ENCODE measurements around the gene AP1G1. TPM values are rescaled to one million over a fixed set of nuclear protein-coding genes. Genes with fewer than 3 reads are reported as not detected.
A peak's percentile ranks its signal among the peaks of the same experiment; 100 is the strongest.
"Not testable (repeated sequence)": the region's sequence is repeated elsewhere in the genome, so short reads cannot be mapped to it uniquely, and the experiment has no call there.

AP1G1 gene
- total and polyA plus RNA-seq, 4 experiments from 2014 or later = 7.6 to 103 (median 57.0) TPM

DNA sequence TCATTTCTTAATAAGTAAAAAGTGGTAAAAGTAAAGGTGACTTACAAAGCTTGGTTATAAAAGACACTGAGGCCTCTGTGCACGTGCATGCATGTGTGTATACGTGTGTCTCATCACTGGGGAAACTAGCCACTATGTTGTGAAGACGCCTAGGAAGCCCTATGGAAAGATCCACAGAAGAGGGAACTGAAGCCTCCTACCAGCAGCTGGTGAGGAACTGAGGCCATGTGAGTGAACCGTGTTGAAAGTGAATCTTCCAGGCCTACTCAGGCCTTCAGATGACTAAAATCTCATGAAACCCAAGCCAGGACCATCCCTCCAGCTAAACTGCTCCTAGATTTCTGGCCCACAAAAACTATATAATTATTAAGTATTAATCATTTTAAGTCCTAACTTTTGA is 107.8 kb downstream of the AP1G1 start:
- Mint-ChIP-seq H3K4me3 (no peak overlapping the region), H3K27ac (no peak overlapping the region), H3K9me3 (no peaks in the 10 kb centered on the region), H3K36me3 (peaks cover 20 to 36% of the 10 kb centered on the region in 2 donors), H3K27me3 (no peaks in the 10 kb centered on the region), H3K4me1 (peaks cover 0 to 8% (median 2%) of the 10 kb centered on the region in 4 donors)
- Histone ChIP-seq H3K27me3 (ENCODE audit: insufficient read depth, low read length) (no peaks in the 10 kb centered on the region), H3K36me3 (ENCODE audit: insufficient read depth, low read length) (no peaks in the 10 kb centered on the region), H3K27ac (ENCODE audit: low read depth, low read length) (no peak overlapping the region), H3K4me1 (ENCODE audit: insufficient read depth, low read length) (no peaks in the 10 kb centered on the region), H3K4me3 (ENCODE audit: low read length in 2 of 2) (no peak overlapping the region), H3K9me3 (ENCODE audit: control insufficient read depth in 1 of 2, low read length in 2 of 2) (no peaks in the 10 kb centered on the region)
- DNase-seq = no peak
- CTCF ChIA-PET (ENCODE audit: partially characterized antibody) = interaction anchor here (0.8 kb wide), 1 partner anchor 90 kb away, joined by 3 read pairs; no protein-coding TSS in a partner anchor
- intact Hi-C loops (cut with micrococcal nuclease) = no loop called here
- POLR2A ChIA-PET (ENCODE audit: partially characterized antibody) = no interaction called here

GRCh38 chr16:71698491-71698890 is 110.1 kb downstream of the AP1G1 start:
- Mint-ChIP-seq H3K4me1 (peaks cover 0 to 5% (median 2%) of the 10 kb centered on the region in 4 donors), H3K27me3 (no peaks in the 10 kb centered on the region), H3K4me3 (no peak overlapping the region), H3K27ac (no peak overlapping the region), H3K36me3 (peaks cover 20 to 36% of the 10 kb centered on the region in 2 donors), H3K9me3 (no peaks in the 10 kb centered on the region)
- no peaks in the 10 kb centered on the region for H3K36me3 ChIP-seq (ENCODE audit: insufficient read depth, low read length)
- intact Hi-C loops (cut with micrococcal nuclease) = no loop called here
- H3K27ac ChIP-seq (ENCODE audit: low read depth, low read length) = no peak overlapping the region
- POLR2A ChIA-PET (ENCODE audit: partially characterized antibody) = no interaction called here
- CTCF ChIA-PET (ENCODE audit: partially characterized antibody) = interaction anchor here (1.0 to 1.1 kb wide), 2 partner anchors 88 to 133 kb away, joined by 3 to 5 read pairs; no protein-coding TSS in a partner anchor
- no peak for DNase-seq
- H3K9me3 ChIP-seq (ENCODE audit: control insufficient read depth in 1 of 2, low read length in 2 of 2) = no peaks in the 10 kb centered on the region
- H3K4me1 ChIP-seq (ENCODE audit: insufficient read depth, low read length) = no peaks in the 10 kb centered on the region
- H3K27me3 ChIP-seq (ENCODE audit: insufficient read depth, low read length) = no peaks in the 10 kb centered on the region
- H3K4me3 ChIP-seq (ENCODE audit: low read length in 2 of 2) = no peak overlapping the region

DNA sequence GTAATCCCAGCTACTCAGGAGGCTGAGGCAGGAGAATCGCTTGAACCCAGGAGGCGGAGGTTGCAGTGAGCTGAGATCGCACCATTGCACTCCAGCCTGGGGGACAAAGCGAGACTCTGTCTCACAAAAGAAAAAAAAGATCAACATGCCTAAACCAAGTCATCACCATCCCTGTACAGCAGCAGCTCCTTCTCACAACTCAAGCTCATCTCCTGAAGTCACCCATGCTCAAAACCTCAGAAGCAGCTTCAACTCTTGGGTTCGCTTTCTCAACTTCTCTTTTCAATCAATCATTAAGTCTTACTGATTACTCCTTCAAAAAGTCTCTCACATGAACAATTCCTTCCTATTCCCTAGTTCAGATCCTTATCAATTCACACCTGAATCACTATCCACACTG is 115.5 kb downstream of the AP1G1 start:
- H3K4me1 Mint-ChIP-seq = peaks cover 0 to 8% (median 3%) of the 10 kb centered on the region in 4 donors
- ChIA-PET POLR2A (ENCODE audit: partially characterized antibody) (no interaction called here), CTCF (ENCODE audit: partially characterized antibody) (no interaction called here)
- H3K9me3 Mint-ChIP-seq = no peaks in the 10 kb centered on the region
- H3K27me3 ChIP-seq (ENCODE audit: insufficient read depth, low read length) = no peaks in the 10 kb centered on the region
- no peak overlapping the region for H3K27ac ChIP-seq (ENCODE audit: low read depth, low read length)
- intact Hi-C loops (cut with micrococcal nuclease) = no loop called here
- H3K27me3 Mint-ChIP-seq = no peaks in the 10 kb centered on the region
- peaks cover 19 to 30% of the 10 kb centered on the region in 2 donors for H3K36me3 Mint-ChIP-seq
- no peaks in the 10 kb centered on the region for H3K9me3 ChIP-seq (ENCODE audit: control insufficient read depth in 1 of 2, low read length in 2 of 2)
- H3K36me3 ChIP-seq (ENCODE audit: insufficient read depth, low read length) = peaks cover 9% of the 10 kb centered on the region
- H3K27ac Mint-ChIP-seq = no peak overlapping the region
- H3K4me3 Mint-ChIP-seq = no peak overlapping the region
- H3K4me3 ChIP-seq (ENCODE audit: low read length in 2 of 2) = no peak overlapping the region
- no peaks in the 10 kb centered on the region for H3K4me1 ChIP-seq (ENCODE audit: insufficient read depth, low read length)
- no peak for DNase-seq

GRCh38 chr16:71689901-71690300 is 118.7 kb downstream of the AP1G1 start:
- no peaks in the 10 kb centered on the region for H3K4me1 ChIP-seq (ENCODE audit: insufficient read depth, low read length)
- peaks cover 9% of the 10 kb centered on the region for H3K36me3 ChIP-seq (ENCODE audit: insufficient read depth, low read length)
- peak overlapping the region in 1 of 7 donors; percentile 47 for H3K27ac Mint-ChIP-seq
- peaks cover 0 to 4% (median 2%) of the 10 kb centered on the region in 4 donors for H3K4me1 Mint-ChIP-seq
- CTCF ChIA-PET (ENCODE audit: partially characterized antibody) = no interaction called here
- no peak overlapping the region for H3K4me3 Mint-ChIP-seq
- DNase-seq = no peak
- POLR2A ChIA-PET (ENCODE audit: partially characterized antibody) = no interaction called here
- no peak overlapping the region for H3K27ac ChIP-seq (ENCODE audit: low read depth, low read length)
- intact Hi-C loops (cut with micrococcal nuclease) = no loop called here
- no peaks in the 10 kb centered on the region for H3K9me3 Mint-ChIP-seq
- peaks cover 19 to 46% of the 10 kb centered on the region in 2 donors for H3K36me3 Mint-ChIP-seq
- H3K9me3 ChIP-seq (ENCODE audit: control insufficient read depth in 1 of 2, low read length in 2 of 2) = no peaks in the 10 kb centered on the region
- no peaks in the 10 kb centered on the region for H3K27me3 ChIP-seq (ENCODE audit: insufficient read depth, low read length)
- no peak overlapping the region for H3K4me3 ChIP-seq (ENCODE audit: low read length in 2 of 2)
- H3K27me3 Mint-ChIP-seq = no peaks in the 10 kb centered on the region

DNA sequence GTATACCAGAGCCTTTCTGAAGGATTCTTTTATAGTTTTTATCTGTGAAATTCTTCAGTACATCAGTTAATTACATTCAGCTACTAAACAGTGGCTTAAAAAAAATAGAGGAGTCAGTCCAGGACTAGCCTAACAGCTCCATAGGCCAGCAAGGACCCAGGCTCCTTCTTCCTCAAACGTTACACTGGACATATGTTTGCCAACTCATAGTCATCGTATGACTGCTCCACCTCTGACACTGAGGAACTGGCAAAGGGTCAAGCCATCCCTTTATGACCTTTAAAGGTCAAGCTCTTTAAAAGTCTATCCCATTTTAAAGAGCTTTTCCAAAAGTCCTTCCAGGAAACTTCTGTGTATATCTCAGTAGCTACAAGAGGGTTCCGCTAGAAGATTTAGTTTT is 120.8 kb downstream of the AP1G1 start:
- ChIA-PET CTCF (ENCODE audit: partially characterized antibody) (no interaction called here), POLR2A (ENCODE audit: partially characterized antibody) (no interaction called here)
- H3K27ac ChIP-seq (ENCODE audit: low read depth, low read length) = no peak overlapping the region
- Mint-ChIP-seq H3K4me3 (no peak overlapping the region), H3K27me3 (no peaks in the 10 kb centered on the region), H3K27ac (no peak overlapping the region), H3K36me3 (peaks cover 34 to 59% of the 10 kb centered on the region in 2 donors), H3K4me1 (peaks cover 0 to 2% (median 0%) of the 10 kb centered on the region in 4 donors), H3K9me3 (no peaks in the 10 kb centered on the region)
- no peaks in the 10 kb centered on the region for H3K27me3 ChIP-seq (ENCODE audit: insufficient read depth, low read length)
- H3K9me3 ChIP-seq (ENCODE audit: control insufficient read depth in 1 of 2, low read length in 2 of 2) = no peaks in the 10 kb centered on the region
- no peak for DNase-seq
- no peak overlapping the region for H3K4me3 ChIP-seq (ENCODE audit: low read length in 2 of 2)
- intact Hi-C loops (cut with micrococcal nuclease) = no loop called here
- no peaks in the 10 kb centered on the region for H3K4me1 ChIP-seq (ENCODE audit: insufficient read depth, low read length)
- H3K36me3 ChIP-seq (ENCODE audit: insufficient read depth, low read length) = peaks cover 9% of the 10 kb centered on the region

- H3K27me3 ChIP-seq (ENCODE audit: insufficient read depth, low read length); H3K9me3 Mint-ChIP-seq; H3K4me1 Mint-ChIP-seq; H3K4me3 Mint-ChIP-seq; H3K27me3 Mint-ChIP-seq; intact Hi-C loops (cut with micrococcal nuclease); H3K27ac ChIP-seq (ENCODE audit: low read depth, low read length); H3K4me3 ChIP-seq (ENCODE audit: low read length in 2 of 2); H3K36me3 ChIP-seq (ENCODE audit: insufficient read depth, low read length); H3K4me1 ChIP-seq (ENCODE audit: insufficient read depth, low read length); H3K27ac Mint-ChIP-seq; DNase-seq; CTCF ChIA-PET (ENCODE audit: partially characterized antibody); POLR2A ChIA-PET (ENCODE audit: partially characterized antibody); H3K9me3 ChIP-seq (ENCODE audit: control insufficient read depth in 1 of 2, low read length in 2 of 2): not testable (repeated sequence)
- H3K36me3 Mint-ChIP-seq = peaks cover 26 to 61% of the 10 kb centered on the region in 2 donors
Observed at GRCh38 chr16:71684280-71684679, 124.4 kb downstream of the AP1G1 start.

DNA sequence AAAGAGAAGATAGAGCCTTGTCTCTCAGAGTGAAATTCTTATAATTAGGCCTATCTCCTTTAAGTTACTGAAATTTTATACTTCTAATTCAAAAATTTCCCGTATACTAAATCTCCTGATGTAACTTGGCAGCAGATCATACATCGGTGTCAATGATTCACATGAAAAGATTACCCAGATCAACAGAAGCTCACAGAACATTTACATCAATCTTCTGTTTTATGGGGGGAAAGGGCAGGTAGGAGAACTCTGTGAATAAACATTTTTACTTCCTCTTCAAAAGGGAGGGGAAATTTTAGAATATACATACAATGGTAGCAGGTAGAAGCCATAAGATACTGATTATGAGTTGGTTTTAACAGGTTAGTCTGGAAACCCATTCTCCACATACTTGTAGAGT is 127.3 kb downstream of the AP1G1 start:
- ChIA-PET CTCF (ENCODE audit: partially characterized antibody) (no interaction called here), POLR2A (ENCODE audit: partially characterized antibody) (no interaction called here)
- intact Hi-C loops (cut with micrococcal nuclease) = no loop called here
- Mint-ChIP-seq H3K36me3 (peaks cover 30 to 50% of the 10 kb centered on the region in 2 donors), H3K4me1 (no peaks in the 10 kb centered on the region), H3K4me3 (no peak overlapping the region), H3K9me3 (no peaks in the 10 kb centered on the region), H3K27ac (no peak overlapping the region), H3K27me3 (no peaks in the 10 kb centered on the region)
- Histone ChIP-seq H3K27ac (ENCODE audit: low read depth, low read length) (no peak overlapping the region), H3K9me3 (ENCODE audit: control insufficient read depth in 1 of 2, low read length in 2 of 2) (no peaks in the 10 kb centered on the region), H3K4me1 (ENCODE audit: insufficient read depth, low read length) (no peaks in the 10 kb centered on the region), H3K4me3 (ENCODE audit: low read length in 2 of 2) (no peak overlapping the region), H3K36me3 (ENCODE audit: insufficient read depth, low read length) (peaks cover 9% of the 10 kb centered on the region), H3K27me3 (ENCODE audit: insufficient read depth, low read length) (no peaks in the 10 kb centered on the region)
- no peak for DNase-seq

Measured in CD4-positive, alpha-beta memory T cell (primary cell).